NCI-H460 (cell line): ENCODE results near the gene MAPK12. TPM values are rescaled to one million over a fixed set of nuclear protein-coding genes. Genes with fewer than 3 reads are reported as not detected.

Experiments
- DNase-seq: peaks from one replicate; pipeline ENCODE4 v3.0.0-alpha.2; 2016; ENCODE audit warnings: low read depth; ENCODE audit errors: extremely low read depth
- total RNA-seq: library from RNA; depleted of rRNA; stranded (reverse); fragments of >200 nt; shearing (Covaris generic); gene quantifications from 2 replicates; pipeline ENCODE4 v1.2.3, GENCODE V29; 2014

Gene MAPK12
- total RNA-seq, 1 experiment from 2014 or later: 24.9 TPM

- DNase-seq: no peak
These were observed 8.6 kb upstream of the MAPK12 start, which contains the start of gene MAPK11 for GRCh38 chr22:50269970-50270665. Gene MAPK11, minus strand, starts transcription at chr22:50270380. Its CDS starts 88 bp downstream, at chr22:50270292.

- DNase-seq: no peak
These were observed 8.1 kb upstream of the MAPK12 start for GRCh38 chr22:50269573-50269969.

- no peak for DNase-seq
These were observed 7.2 kb upstream of the MAPK12 start for GRCh38 chr22:50268655-50269113.

GRCh38 chr22:50267591-50268390, 6.3 kb upstream of the MAPK12 start:
- DNase-seq: no peak

GRCh38 chr22:50266994-50267393, 5.5 kb upstream of the MAPK12 start:
- no peak for DNase-seq

- DNase-seq: no peak
These were observed 3.6 kb upstream of the MAPK12 start for GRCh38 chr22:50264946-50265669.

- no peak for DNase-seq
These were observed 2.7 kb upstream of the MAPK12 start for GRCh38 chr22:50264104-50264745.

GRCh38 chr22:50262973-50263617, 1.6 kb upstream of the MAPK12 start:
- no peak for DNase-seq

GRCh38 chr22:50262460-50262911, 1.0 kb upstream of the MAPK12 start:
- DNase-seq: no peak

GRCh38 chr22:50260801-50261614, 475 bp downstream of the MAPK12 start:
- DNase-seq: no peak

GRCh38 chr22:50260434-50260800, 1.1 kb downstream of the MAPK12 start:
- no peak for DNase-seq

- DNase-seq: no peak
These were observed 2.2 kb downstream of the MAPK12 start for GRCh38 chr22:50259302-50259701.

- DNase-seq: no peak
These were observed 2.9 kb downstream of the MAPK12 start for GRCh38 chr22:50258361-50259292.

GRCh38 chr22:50257451-50258360, 3.8 kb downstream of the MAPK12 start:
- DNase-seq: no peak

- no peak for DNase-seq
These were observed 4.4 kb downstream of the MAPK12 start for GRCh38 chr22:50257041-50257440.

GRCh38 chr22:50256258-50256862, 5.1 kb downstream of the MAPK12 start:
- no peak for DNase-seq

GRCh38 chr22:50255607-50256006, 5.9 kb downstream of the MAPK12 start:
- no peak for DNase-seq
